ENCODE results near the gene TTC28. TPM values are rescaled to one million over a fixed set of nuclear protein-coding genes. Genes with fewer than 3 reads are reported as not detected.

Gene TTC28
- polyA plus RNA-seq, 1 donor from 2014 or later = 14.8 TPM

GRCh38 chr22:28247667-28248363 lies 431.8 kb downstream of the TTC28 start:
- Histone ChIP-seq H3K9ac (ENCODE audit: low read length) (no peak overlapping the region), H3K27me3 (ENCODE audit: insufficient read depth, low read depth, low read length) (no peaks in the 10 kb centered on the region), H4K20me1 (ENCODE audit: insufficient read depth) (no peaks in the 10 kb centered on the region), H3K27ac (ENCODE audit: low read length) (no peak overlapping the region), H3K9me2 (ENCODE audit: insufficient read depth, low read length) (no peaks in the 10 kb centered on the region), H3K79me2 (replicated peaks; ENCODE audit: insufficient read depth, low read length) (no peaks in the 10 kb centered on the region), H3K4me3 (ENCODE audit: low read length) (no peak overlapping the region), H2AFZ (ENCODE audit: low read depth, low read length) (no peak overlapping the region), H3F3A (ENCODE audit: insufficient read depth, low read length, poor library complexity, severe bottlenecking) (no peaks in the 10 kb centered on the region), H3K36me3 (ENCODE audit: insufficient read depth, low read length) (no peaks in the 10 kb centered on the region), H3K4me2 (ENCODE audit: low read length) (no peak overlapping the region), H3K9me3 (ENCODE audit: low read length) (no peaks in the 10 kb centered on the region)
- TF ChIP-seq POLR2AphosphoS5 (IDR thresholded peaks at IDR 0.05) (no peak), EP300 (conservative IDR thresholded peaks at IDR 0.05; ENCODE audit: poor library complexity, severe bottlenecking) (no peak), TAF1 (IDR thresholded peaks at IDR 0.05; ENCODE audit: low read depth) (no peak), CTCF (IDR thresholded peaks at IDR 0.05; ENCODE audit: poor library complexity, severe bottlenecking) (no peak), MXI1 (conservative IDR thresholded peaks at IDR 0.05; ENCODE audit: poor library complexity, severe bottlenecking) (no peak), EZH2 (IDR thresholded peaks at IDR 0.05; ENCODE audit: borderline replicate concordance, insufficient read depth, low read length, poor library complexity, severe bottlenecking) (no peak)

- no peaks in the 10 kb centered on the region for H3F3A ChIP-seq (ENCODE audit: insufficient read depth, low read length, poor library complexity, severe bottlenecking)
- TF ChIP-seq RAD21 (conservative IDR thresholded peaks at IDR 0.05) (no peak), MXI1 (conservative IDR thresholded peaks at IDR 0.05; ENCODE audit: poor library complexity, severe bottlenecking) (no peak), REST (IDR thresholded peaks at IDR 0.05; ENCODE audit: borderline replicate concordance) (no peak), EP300 (conservative IDR thresholded peaks at IDR 0.05; ENCODE audit: poor library complexity, severe bottlenecking) (no peak), SMC3 (conservative IDR thresholded peaks at IDR 0.05; ENCODE audit: poor library complexity) (no peak), POLR2AphosphoS5 (IDR thresholded peaks at IDR 0.05) (no peak), TAF1 (IDR thresholded peaks at IDR 0.05; ENCODE audit: low read depth) (no peak), EZH2 (IDR thresholded peaks at IDR 0.05; ENCODE audit: borderline replicate concordance, insufficient read depth, low read length, poor library complexity, severe bottlenecking) (no peak), CTCF (IDR thresholded peaks at IDR 0.05; ENCODE audit: poor library complexity, severe bottlenecking) (no peak)
- H3K9me3 ChIP-seq (ENCODE audit: low read length) = no peaks in the 10 kb centered on the region
- H3K27me3 ChIP-seq (ENCODE audit: insufficient read depth, low read depth, low read length) = no peaks in the 10 kb centered on the region
- H3K4me2 ChIP-seq (ENCODE audit: low read length) = no peak overlapping the region
- no peak overlapping the region for H2AFZ ChIP-seq (ENCODE audit: low read depth, low read length)
- no peaks in the 10 kb centered on the region for H4K20me1 ChIP-seq (ENCODE audit: insufficient read depth)
- H3K79me2 ChIP-seq (replicated peaks; ENCODE audit: insufficient read depth, low read length) = no peaks in the 10 kb centered on the region
- H3K9me2 ChIP-seq (ENCODE audit: insufficient read depth, low read length) = no peaks in the 10 kb centered on the region
- no peaks in the 10 kb centered on the region for H3K36me3 ChIP-seq (ENCODE audit: insufficient read depth, low read length)
- H3K4me3 ChIP-seq (ENCODE audit: low read length) = no peak overlapping the region
- no peak overlapping the region for H3K27ac ChIP-seq (ENCODE audit: low read length)
- H3K9ac ChIP-seq (ENCODE audit: low read length) = no peak overlapping the region
Measured at GRCh38 chr22:28247136-28247535, 432.5 kb downstream of the TTC28 start.

All from neural cell (in vitro differentiated cells).